Right lobe of liver (tissue), 4 donors: ENCODE results near the gene FAM13B.

Experiments
- CTCF ChIP-seq, 4 donors: fragments of 200-600 bp in 3 of 4; fragments of 450-650 bp in 1 of 4; IDR thresholded peaks; one replicate each; pipeline versions ENCODE4 v1.5.1 to v1.8.0; 2016 to 2022; ENCODE audit warnings: antibody characterized with exemption in 4 of 4, mild to moderate bottlenecking in 2 of 4
- POLR2A ChIP-seq: fragments of 450-650 bp; IDR thresholded peaks from one replicate; pipeline ENCODE4 v1.6.1; 2017; ENCODE audit warnings: antibody characterized with exemption, mild to moderate bottlenecking
- donor health status: DM: no; HTN: no; CAD: no.
- donor health status: DM: no; HTN: no; CAD: no.
- donor health status: DM: no; HTN: yes; CAD: no.

- TF ChIP-seq CTCF (IDR thresholded peaks at IDR 0.05) (no peak), POLR2A (no peak)
Measured at GRCh38 chr5:137975208-137975607, 57.7 kb downstream of the FAM13B start.
